ENCODE data around the gene MRPS24.
"Not testable (repeated sequence)": the region's sequence is repeated elsewhere in the genome, so short reads cannot be mapped to it uniquely, and the experiment has no call there.

The MRPS24 gene

DNA sequence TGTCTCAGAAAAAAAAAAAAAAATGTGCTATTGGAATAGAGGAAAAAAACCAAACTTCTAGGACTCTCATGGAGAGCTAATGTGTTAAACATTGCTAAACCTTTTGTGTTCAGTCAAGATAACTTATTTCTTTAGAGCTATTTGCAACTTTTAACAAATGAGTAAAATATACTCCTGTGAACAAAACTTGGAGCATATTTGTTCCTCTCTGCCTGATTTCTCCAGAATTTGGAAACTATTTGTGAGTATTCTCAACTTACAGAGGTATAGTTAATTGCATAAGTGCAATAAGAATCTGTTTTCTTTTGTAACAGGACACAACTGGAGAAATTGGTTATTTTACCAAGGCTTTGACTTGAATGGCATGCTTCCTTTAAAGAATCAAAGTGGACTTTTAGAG, 38.4 kb downstream of the MRPS24 start:
- not testable (repeated sequence) for DNase-seq

DNA sequence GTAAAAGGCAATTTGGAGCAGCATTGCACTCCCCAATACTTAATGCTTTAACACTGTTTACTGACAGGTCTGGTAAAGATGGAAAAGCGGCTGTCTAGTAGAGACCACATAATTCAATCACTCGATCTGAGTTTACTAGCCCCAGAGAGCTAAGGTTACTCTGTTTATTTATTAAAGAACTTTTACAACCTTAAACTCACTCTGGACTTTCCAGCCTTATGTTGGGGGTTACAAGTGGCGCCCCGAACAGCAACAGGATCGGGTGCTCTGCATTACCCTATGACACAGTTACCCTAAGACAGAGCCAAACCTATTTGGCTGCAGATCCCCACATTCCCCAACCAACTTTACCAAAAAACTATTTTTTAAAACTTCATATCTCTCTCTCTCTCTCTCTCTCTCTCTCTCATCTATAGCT, 43.9 kb downstream of the MRPS24 start:
- DNase-seq, result no peak

DNA sequence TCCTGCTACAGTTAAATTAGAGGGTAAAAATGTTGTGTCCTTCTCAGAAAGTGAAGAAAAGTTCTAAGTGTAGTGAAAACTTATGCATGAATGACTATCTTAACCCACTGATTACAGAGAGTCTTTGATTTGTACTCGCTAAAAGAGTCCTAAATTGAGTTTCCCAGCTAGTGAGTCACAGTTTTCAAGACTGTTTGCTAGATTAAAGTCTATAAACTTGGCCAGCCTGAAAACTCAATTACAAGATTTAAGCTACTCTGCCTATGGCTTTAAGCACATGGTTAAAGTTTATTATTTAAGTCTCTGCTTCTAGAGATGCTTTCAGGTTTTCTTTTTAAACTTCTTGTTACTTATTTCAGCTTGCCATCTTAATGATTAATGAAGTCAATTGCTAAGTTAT, 44.4 kb downstream of the MRPS24 start:
- no peak for DNase-seq

DNA sequence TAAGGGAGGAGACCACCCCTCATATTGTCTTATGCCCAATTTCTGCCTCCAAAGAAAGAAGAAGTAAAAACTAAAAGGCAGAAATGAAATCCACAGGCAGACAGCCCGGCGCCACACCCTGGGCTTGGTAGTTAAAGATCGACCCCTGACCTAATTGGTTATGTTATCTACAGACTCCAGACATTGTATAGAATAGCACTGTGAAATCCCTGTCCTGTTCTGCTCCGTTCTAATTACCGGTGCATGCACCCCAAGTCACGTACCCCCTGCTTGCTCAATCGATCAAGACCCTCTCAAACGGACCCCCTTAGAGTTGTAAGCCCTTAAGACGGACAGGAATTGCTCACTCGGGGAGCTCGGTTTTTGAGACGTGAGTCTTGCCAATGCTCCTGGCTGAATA, 44.8 kb downstream of the MRPS24 start:
- not testable (repeated sequence) for DNase-seq

DNA sequence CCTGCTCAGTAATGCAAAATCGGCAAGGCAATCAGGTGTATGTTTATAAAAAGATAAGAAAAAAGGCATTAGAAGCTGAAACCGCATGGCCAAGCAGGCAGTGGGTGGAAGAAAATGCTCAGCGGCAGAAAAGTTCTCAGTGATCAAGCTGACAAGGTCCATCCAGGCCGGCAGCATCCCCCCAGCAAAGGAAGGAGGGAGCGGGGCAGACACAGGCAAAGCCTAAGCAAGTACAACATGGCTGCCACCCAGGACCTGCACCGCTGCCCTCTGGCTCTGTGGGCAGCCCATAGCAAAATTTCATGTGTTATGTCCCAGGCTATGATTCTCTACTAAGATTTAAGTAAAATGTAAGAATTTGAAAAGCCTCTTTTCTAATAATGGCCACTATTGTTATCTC, 45.4 kb downstream of the MRPS24 start:
- DNase-seq, result no peak

DNA sequence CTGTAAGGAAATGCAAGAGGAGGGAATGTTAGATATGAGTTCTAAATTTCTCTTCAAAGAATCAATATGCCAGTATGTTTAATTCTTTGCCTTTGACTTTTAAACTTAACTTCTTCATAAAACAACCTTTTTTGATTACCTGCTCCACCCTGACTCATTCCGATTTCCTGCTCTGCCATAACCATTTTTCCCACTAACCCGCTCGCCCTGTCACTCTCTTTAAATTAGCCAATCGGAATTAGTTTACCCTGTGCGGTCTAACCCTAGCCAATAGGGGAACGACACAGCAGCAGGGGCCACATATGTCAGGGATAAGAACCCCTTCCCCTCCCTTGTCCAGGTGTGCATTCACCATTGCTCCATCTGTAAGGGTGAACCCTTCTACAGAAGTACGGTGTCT, 45.9 kb downstream of the MRPS24 start:
- not testable (repeated sequence) for DNase-seq
